Middle frontal gyrus (tissue), 1 donor: ENCODE results near the gene IL24.

Experiments
- DNase-seq: peaks from one replicate; pipeline ENCODE4 v3.0.0-alpha.2; 2015; ENCODE audit warnings: low spot score; ENCODE audit errors: extremely low spot score

Gene IL24

GRCh38 chr1:206903687-206904086 lies 6.4 kb downstream of the IL24 start:
- no peak for DNase-seq

GRCh38 chr1:206904423-206905142 lies 7.3 kb downstream of the IL24 start:
- DNase-seq: no peak

DNA sequence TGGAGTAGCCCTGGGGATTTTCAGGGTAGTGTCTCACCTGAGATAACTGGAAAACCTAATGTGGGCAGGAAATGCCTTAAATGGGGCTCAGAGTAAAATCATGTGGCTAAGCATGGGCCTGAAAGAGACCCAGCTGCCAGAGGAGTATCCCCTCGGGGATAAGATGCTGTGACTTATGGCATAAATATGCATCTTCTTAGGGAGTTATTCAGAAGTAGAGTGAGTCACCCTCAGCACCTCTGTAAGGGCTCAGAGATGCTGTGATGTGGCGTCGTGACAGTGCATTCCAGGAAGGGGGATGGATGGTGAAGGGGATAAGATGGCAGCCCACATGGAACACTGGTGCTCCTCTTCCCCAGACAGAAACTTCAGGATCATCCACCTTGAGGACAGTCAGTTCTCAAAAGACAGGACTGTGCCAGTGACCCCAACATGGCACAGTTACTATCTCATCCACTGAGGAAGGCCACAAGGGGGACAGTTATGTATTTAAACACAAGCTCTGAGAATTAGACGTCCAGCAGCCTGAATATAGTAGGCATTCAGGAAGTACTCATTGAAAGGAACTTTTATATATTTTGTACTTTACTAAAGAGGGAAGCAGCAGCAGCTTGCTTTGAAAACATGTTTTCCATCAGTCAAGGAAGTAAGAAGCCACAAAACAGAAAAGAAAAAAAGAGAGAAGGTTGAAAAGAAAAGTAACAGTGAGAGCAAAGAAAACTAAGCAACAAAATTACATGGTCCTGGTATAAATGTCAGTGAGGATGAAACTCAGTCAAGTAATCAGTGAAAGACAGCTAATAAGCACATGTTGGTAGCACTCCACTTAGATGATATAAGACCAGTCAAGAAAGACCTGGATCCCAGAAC lies 8.3 kb downstream of the IL24 start:
- DNase-seq: no peak

- DNase-seq: no peak
These were observed 10.2 kb downstream of the IL24 start for GRCh38 chr1:206907304-206907991.

GRCh38 chr1:206908038-206908437 lies 10.8 kb downstream of the IL24 start:
- DNase-seq: no peak

DNA sequence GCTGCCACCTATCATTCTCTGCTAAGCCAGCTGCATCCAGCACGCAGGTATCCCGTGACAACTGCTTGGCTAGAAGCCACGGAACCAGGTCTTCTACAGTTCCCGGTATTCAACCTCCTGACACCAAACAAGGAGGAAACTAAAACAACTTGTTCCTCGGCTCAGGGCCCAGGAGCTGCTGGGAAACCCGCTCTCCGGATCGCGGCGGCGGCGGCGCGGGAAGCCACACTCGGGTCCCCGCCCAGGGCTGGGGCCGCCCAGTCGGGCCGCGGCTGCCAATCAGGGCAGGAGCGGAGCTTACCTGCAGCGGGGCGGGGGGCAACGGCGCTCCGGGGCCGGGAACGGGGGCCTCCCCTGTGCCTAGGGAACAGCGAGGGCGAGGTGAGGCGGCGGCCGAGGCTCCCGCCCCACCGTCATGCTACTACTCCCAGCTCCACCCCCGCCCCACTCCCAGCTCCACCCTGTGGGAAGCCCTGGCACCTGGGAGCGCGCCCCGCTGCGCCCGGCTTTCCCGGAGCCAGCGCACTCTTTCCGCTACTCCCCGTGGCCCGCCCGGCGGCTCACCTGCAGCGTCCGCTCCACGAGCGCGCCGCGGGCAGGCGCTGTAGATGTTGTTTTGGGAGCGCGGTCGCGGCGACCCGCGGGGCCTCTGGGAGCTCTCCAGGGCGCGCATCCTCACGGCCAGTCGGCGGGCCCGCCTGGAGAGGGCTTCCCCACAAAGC lies 12.1 kb downstream of the IL24 start:
- DNase-seq: no peak

GRCh38 chr1:206909883-206910318 lies 12.7 kb downstream of the IL24 start:
- DNase-seq: no peak

DNA sequence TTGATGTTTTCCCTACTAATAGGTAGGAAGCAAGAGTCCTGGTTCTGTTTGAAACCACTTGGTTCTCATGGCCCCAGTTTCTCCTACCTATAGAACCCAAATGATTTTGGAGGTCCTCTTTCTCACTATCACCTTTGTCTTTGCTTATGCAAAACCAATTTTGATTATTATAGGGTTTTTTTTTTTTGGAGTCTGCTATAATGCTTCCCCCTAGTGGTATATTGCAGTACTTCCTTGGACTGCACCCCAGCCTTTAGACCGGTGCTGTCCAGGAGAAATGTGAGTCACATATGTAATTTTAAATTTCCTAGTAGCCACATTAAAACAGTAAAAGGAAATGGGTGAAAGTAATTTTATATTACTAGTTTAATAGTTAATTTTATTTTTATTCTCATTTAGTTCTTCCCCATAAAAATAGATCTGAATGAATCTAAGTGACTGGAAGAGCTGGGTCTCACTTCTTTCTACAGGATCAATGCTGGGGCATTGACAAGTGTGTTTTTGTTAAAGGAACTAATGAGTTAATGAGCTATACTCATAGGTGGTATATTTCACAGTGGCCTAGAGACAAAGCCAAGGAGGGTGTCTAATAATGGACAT lies 13.9 kb downstream of the IL24 start:
- no peak for DNase-seq

DNA sequence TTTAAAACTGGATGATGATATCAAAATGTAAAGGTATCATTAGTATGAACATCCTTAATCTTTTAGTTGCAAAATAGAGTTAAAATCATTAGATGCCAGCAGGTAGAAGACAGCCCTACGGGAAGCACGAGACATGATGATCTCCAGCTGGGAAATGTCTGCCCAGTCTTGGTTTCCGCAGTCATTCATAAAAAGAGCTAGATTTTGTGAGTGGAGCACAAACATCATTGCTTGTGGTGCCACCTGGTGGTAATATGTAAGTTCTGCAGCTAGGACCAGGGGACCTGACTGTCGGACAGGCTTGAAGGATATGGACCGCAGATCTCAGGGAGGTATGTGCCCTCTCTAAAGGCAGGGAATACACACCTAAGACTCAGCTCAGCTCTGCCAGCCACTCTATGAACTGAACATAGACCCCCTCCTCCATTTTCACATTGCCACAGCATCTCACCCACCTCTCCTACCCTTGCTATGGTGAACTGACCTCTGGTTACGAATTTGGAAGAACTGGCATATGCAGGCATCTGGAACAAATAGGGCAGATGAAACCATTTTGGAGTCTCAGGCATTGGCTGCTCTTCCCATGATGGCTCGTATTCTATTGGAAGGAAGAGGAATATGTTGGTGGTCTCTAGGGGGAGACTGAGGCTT lies 15.3 kb downstream of the IL24 start:
- DNase-seq: peak; percentile 83

- no peak for DNase-seq
These were observed 16.7 kb downstream of the IL24 start for GRCh38 chr1:206913766-206914537.

DNA sequence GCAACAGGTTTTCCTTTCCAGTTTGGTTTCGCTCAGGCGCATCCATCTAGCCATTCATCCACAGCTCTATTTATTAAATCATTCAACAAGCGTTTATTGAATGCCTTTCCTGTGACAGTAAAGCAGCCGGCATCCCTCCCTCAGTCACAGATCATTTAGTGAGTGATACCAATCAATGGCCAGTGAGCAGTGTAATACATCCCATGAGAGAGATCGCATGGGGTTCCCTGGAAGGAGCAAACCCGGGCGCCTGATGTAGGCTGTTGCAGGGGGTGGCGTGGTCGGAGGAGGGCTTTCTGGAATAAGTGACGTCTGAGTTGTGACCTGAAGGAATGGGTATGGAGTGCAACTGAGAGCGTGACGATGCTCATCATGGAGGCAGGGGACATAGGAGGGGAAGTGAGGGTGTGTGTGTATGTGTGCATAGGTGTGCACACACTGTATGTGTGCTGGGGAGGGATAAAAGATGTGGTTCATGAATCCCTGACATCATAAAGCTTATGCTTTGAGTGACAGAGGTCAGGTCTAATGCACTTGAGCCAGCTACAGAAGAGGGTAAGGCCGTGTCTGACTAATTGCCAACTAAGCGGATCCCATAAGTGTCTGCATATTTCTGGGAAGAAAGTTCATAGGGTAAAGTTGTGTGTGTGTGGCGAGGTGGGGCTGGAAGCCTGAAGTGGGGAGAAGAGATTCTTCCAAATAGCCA lies 17.9 kb downstream of the IL24 start:
- no peak for DNase-seq

GRCh38 chr1:206916000-206916709 lies 18.9 kb downstream of the IL24 start:
- DNase-seq: no peak

- no peak for DNase-seq
These were observed 20.8 kb downstream of the IL24 start for GRCh38 chr1:206918076-206918475.

DNA sequence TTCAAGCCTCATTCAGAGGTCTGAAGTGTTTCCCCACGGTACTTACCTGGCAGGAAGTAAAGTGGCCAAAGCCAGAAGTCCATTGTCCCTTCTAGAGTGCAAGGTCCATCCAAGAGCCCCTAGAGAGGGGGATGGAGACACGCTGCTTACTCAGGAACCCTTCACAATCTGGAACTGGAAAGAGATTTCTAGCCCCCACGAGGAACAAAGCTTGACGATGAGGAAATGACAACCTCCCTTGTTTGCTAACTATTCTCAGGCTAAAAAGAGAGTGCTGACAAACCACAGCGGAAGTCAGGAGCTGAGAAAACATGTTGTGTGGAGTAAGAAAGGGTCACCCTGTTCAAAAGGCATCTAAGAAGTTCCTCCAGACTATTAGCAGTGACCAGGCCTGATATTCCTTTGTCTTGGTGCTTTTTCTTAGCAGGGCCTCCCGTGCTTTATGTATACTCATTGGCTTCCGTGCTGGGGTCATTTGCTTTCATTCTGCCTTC lies 24.6 kb downstream of the IL24 start, which contains the start of gene FCMR:
Gene FCMR, minus strand, starts transcription at position 170 of the 494 bp plus-strand sequence. Its CDS starts 87 bp downstream, at position 83.
- DNase-seq: no peak

- no peak for DNase-seq
These were observed 25.3 kb downstream of the IL24 start for GRCh38 chr1:206922524-206922923.

- no peak for DNase-seq
These were observed 26.0 kb downstream of the IL24 start for GRCh38 chr1:206923009-206923960.
